ENCODE data around the gene KCNMB4.

DNA sequence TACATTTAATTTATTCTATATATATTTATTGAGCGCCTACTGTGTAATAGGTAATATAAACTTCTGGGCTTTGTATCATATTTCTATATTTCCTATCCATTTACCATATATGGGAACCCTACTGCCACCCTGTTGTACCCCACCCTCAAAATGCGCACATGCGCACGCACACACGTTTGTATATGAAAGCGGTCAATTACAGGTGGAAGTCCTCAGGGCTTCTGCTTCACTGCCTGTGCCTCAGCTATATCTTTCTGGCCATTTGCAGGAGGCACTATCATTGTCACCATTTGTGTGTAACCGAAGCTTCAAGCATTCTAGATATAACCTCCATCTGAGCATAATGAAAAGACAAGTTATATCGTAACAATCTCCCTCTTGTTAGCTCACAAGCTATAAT is 31.3 kb upstream of the KCNMB4 start:
- TF ChIP-seq MYC (IDR thresholded peaks at IDR 0.05; ENCODE audit: low read depth, low read length) = no peak
- TF ChIP-seq, protein P1, sequence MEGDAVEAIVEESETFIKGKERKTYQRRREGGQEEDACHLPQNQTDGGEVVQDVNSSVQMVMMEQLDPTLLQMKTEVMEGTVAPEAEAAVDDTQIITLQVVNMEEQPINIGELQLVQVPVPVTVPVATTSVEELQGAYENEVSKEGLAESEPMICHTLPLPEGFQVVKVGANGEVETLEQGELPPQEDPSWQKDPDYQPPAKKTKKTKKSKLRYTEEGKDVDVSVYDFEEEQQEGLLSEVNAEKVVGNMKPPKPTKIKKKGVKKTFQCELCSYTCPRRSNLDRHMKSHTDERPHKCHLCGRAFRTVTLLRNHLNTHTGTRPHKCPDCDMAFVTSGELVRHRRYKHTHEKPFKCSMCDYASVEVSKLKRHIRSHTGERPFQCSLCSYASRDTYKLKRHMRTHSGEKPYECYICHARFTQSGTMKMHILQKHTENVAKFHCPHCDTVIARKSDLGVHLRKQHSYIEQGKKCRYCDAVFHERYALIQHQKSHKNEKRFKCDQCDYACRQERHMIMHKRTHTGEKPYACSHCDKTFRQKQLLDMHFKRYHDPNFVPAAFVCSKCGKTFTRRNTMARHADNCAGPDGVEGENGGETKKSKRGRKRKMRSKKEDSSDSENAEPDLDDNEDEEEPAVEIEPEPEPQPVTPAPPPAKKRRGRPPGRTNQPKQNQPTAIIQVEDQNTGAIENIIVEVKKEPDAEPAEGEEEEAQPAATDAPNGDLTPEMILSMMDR (IDR thresholded peaks at IDR 0.05; ENCODE audit: low read depth, low read length) = no peak
